ENCODE results near the gene PAX5. TPM values are rescaled to one million over a fixed set of nuclear protein-coding genes. Genes with fewer than 3 reads are reported as not detected.

Gene PAX5
- total RNA-seq, 3 donors from 2014 or later: 0.29 to 0.32 TPM; not detected in 1

DNA sequence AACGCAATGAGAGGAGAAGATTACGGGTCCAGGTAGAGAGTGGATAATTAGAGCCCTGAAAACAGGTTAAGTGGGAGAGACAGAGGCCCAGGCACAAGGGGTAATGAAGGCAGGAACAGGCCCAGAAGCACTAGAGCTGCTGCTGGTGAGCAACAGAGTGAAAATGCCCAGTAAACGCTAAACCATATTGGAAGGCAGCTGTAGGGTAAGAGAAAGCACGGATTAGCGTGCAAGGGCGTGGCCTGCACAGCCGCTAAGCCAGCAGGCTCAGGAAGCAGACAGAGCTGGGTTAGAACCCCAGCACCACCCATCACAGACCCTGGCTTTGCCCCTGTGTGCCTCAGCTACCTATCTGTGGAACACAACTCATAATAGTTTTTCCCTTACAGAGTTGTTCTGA lies 93.2 kb downstream of the PAX5 start:
- TF ChIP-seq, protein P1, sequence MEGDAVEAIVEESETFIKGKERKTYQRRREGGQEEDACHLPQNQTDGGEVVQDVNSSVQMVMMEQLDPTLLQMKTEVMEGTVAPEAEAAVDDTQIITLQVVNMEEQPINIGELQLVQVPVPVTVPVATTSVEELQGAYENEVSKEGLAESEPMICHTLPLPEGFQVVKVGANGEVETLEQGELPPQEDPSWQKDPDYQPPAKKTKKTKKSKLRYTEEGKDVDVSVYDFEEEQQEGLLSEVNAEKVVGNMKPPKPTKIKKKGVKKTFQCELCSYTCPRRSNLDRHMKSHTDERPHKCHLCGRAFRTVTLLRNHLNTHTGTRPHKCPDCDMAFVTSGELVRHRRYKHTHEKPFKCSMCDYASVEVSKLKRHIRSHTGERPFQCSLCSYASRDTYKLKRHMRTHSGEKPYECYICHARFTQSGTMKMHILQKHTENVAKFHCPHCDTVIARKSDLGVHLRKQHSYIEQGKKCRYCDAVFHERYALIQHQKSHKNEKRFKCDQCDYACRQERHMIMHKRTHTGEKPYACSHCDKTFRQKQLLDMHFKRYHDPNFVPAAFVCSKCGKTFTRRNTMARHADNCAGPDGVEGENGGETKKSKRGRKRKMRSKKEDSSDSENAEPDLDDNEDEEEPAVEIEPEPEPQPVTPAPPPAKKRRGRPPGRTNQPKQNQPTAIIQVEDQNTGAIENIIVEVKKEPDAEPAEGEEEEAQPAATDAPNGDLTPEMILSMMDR (IDR thresholded peaks at IDR 0.05): no peak
- Histone ChIP-seq H3K36me3 (ENCODE audit: low read depth) (no peaks in the 10 kb centered on the region), H3K9me3 (no peaks in the 10 kb centered on the region), H3K4me3 (no peak overlapping the region), H3K4me1 (ENCODE audit: low read depth) (no peaks in the 10 kb centered on the region)
- intact Hi-C loops (cut with DNase I, micrococcal nuclease): no loop called here
- ATAC-seq (no peak), DNase-seq (no peak)

DNA sequence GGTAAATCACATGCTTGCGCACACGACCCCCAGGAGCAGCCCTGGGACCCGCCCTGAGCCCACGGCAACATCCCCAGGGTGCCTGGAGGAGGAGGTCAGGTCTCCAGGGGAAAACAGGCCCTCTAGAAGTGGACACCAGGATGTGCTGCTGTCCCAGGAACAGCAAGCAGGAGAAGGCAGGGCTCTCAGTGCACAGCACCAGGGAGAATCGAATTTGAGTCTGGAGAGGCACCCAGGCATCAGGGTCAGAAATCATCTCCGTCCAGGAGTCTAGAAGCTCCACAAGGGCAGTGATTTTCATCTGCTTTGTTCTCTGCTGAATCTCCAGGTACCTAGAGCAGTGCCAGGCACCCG lies 93.6 kb downstream of the PAX5 start:
- Histone ChIP-seq H3K9me3 (no peaks in the 10 kb centered on the region), H3K4me1 (ENCODE audit: low read depth) (no peaks in the 10 kb centered on the region), H3K4me3 (no peak overlapping the region), H3K36me3 (ENCODE audit: low read depth) (no peaks in the 10 kb centered on the region)
- intact Hi-C loops (cut with DNase I, micrococcal nuclease): no loop called here
- ATAC-seq (no peak), DNase-seq (no peak)
- TF ChIP-seq, protein P1 (IDR thresholded peaks at IDR 0.05): no peak

DNA sequence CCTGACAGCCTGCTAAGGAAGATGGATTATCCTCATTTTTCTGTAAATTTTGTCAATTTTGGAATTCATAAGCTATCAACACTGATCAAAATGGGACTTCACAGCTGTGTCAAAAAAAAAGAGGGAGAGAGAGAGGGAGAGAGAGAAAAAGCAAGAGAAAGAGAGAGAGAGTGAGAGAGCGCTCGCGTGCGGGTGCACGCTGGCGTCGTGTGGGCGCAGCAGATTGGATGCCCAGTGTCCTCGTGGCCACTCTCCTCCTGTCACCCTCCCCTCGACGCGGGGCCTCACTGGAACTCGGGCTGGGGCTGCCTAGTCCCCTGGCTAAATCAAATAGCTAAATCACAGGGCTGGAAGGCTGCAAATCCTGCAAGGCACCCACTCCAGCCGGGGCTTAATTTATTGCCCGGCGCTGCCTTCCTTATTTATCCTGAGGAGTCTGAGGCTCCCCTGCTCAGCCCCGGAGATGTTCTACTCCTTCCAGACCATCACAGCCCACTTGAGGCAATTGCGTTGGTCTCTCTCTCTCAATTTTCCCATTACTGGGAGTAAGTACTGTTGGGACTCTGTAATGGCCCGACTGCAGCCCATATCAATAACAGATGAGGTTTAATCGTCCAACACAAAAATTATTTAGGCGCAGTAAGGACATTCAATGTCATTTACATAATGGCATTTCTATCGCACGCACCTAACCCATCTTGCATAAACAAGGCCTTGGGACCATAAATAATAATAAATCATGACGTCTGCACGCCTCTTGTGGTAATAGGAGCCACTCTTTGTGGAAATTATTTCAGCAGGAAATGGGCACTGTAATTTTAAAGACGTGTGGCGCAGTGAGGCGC lies 94.2 kb downstream of the PAX5 start:
- TF ChIP-seq, protein P1 (IDR thresholded peaks at IDR 0.05): no peak
- ATAC-seq: no peak
- Histone ChIP-seq H3K4me3 (no peak overlapping the region), H3K4me1 (ENCODE audit: low read depth) (no peaks in the 10 kb centered on the region), H3K9me3 (no peaks in the 10 kb centered on the region), H3K36me3 (ENCODE audit: low read depth) (no peaks in the 10 kb centered on the region)
- DNase-seq: no peak
- intact Hi-C loops (cut with DNase I, micrococcal nuclease): no loop called here

DNA sequence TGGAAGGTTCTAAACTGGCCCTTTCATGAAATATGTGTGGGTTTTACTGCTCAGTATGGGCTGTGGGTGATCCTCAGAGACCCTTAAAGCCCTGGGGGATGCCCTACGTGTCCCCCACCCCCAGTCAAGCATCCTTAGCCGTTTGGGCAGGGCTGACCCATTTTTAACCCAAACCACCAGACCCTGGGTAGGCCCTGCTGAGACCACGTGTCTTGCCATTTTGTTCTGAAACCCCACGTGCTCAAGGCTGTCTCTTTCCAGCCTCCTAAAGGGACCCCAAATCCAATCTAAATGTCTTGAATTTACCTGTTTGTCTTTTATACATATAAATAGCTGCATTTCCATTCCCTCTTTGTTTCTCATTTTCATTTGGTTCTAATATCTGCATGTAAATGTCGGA lies 94.9 kb downstream of the PAX5 start:
- Histone ChIP-seq H3K4me3 (no peak overlapping the region), H3K4me1 (ENCODE audit: low read depth) (no peaks in the 10 kb centered on the region), H3K36me3 (ENCODE audit: low read depth) (no peaks in the 10 kb centered on the region), H3K9me3 (no peaks in the 10 kb centered on the region)
- TF ChIP-seq, protein P1 (IDR thresholded peaks at IDR 0.05): no peak
- no peak for ATAC-seq
- intact Hi-C loops (cut with DNase I, micrococcal nuclease): no loop called here
- no peak for DNase-seq

DNA sequence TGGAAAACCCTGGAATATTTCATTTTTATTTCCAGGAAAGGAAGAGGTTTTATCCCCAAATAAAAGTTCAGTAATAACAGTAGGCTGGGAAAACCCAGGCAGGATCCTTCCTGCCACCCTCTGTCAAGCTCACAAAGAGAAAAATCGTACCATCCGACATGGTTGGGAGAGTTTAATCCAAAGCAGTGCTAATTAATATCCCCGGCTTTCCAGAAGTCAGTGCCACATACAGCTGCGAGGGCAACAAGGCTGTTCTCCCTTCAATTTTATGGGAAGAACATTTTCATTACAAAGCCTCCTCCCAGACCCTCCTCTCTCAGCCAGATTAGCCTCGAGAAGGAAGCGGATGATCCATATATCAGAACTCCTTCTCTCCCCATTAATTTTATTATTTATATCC lies 95.5 kb downstream of the PAX5 start:
- no peak for DNase-seq
- intact Hi-C loops (cut with DNase I, micrococcal nuclease): no loop called here
- H3K4me3 ChIP-seq: no peak overlapping the region
- no peaks in the 10 kb centered on the region for H3K9me3 ChIP-seq
- no peak for ATAC-seq
- H3K4me1 ChIP-seq (ENCODE audit: low read depth): no peaks in the 10 kb centered on the region
- no peaks in the 10 kb centered on the region for H3K36me3 ChIP-seq (ENCODE audit: low read depth)
- TF ChIP-seq, protein P1 (IDR thresholded peaks at IDR 0.05): no peak

Data from mucosa of descending colon (tissue), 3 donors.